Measurements from ENCODE around the gene COL5A1.
"Not testable (repeated sequence)": the region's sequence is repeated elsewhere in the genome, so short reads cannot be mapped to it uniquely, and the experiment has no call there.

COL5A1 gene

GRCh38 chr9:134678666-134679443 is 37.3 kb downstream of the COL5A1 start:
- DNase-seq (ENCODE audit: low spot score) = no peak

GRCh38 chr9:134679616-134680392 is 38.2 kb downstream of the COL5A1 start:
- DNase-seq (ENCODE audit: low spot score) = no peak

GRCh38 chr9:134680393-134681060 is 38.9 kb downstream of the COL5A1 start:
- no peak for DNase-seq (ENCODE audit: low spot score)

GRCh38 chr9:134681061-134681661 is 39.6 kb downstream of the COL5A1 start:
- no peak for DNase-seq (ENCODE audit: low spot score)

- no peak for DNase-seq (ENCODE audit: low spot score)
Observed at GRCh38 chr9:134682026-134682425, 40.4 kb downstream of the COL5A1 start.

GRCh38 chr9:134682651-134683364 is 41.2 kb downstream of the COL5A1 start:
- no peak for DNase-seq (ENCODE audit: low spot score)

- DNase-seq (ENCODE audit: low spot score) = no peak
Observed at GRCh38 chr9:134683714-134684374, 42.2 kb downstream of the COL5A1 start.

- DNase-seq (ENCODE audit: low spot score) = no peak
Observed at GRCh38 chr9:134684375-134684723, 42.7 kb downstream of the COL5A1 start.

GRCh38 chr9:134684941-134685340 is 43.3 kb downstream of the COL5A1 start:
- DNase-seq (ENCODE audit: low spot score) = not testable (repeated sequence)

- no peak for DNase-seq (ENCODE audit: low spot score)
Observed at GRCh38 chr9:134685784-134686183, 44.2 kb downstream of the COL5A1 start.

- DNase-seq (ENCODE audit: low spot score) = no peak
Observed at GRCh38 chr9:134686896-134687295, 45.3 kb downstream of the COL5A1 start.

GRCh38 chr9:134687556-134687955 is 46.0 kb downstream of the COL5A1 start:
- DNase-seq (ENCODE audit: low spot score) = no peak

- no peak for DNase-seq (ENCODE audit: low spot score)
Observed at GRCh38 chr9:134688231-134688630, 46.6 kb downstream of the COL5A1 start.

GRCh38 chr9:134688661-134689320 is 47.2 kb downstream of the COL5A1 start:
- DNase-seq (ENCODE audit: low spot score) = no peak

- DNase-seq (ENCODE audit: low spot score) = peak; percentile 30
Observed at GRCh38 chr9:134689321-134690181, 47.9 kb downstream of the COL5A1 start.

- DNase-seq (ENCODE audit: low spot score) = no peak
Observed at GRCh38 chr9:134690301-134690751, 48.7 kb downstream of the COL5A1 start.

GRCh38 chr9:134690946-134691694 is 49.5 kb downstream of the COL5A1 start:
- DNase-seq (ENCODE audit: low spot score) = no peak

- no peak for DNase-seq (ENCODE audit: low spot score)
Observed at GRCh38 chr9:134691695-134692572, 50.3 kb downstream of the COL5A1 start.
